SK-MEL-5 (cell line): ENCODE results near the gene GRK1. TPM values are rescaled to one million over a fixed set of nuclear protein-coding genes. Genes with fewer than 3 reads are reported as not detected.

Experiments
- DNase-seq: peaks from one replicate; pipeline ENCODE4 v3.0.0-alpha.2; 2016; ENCODE audit warnings: low read depth, low spot score
- in situ Hi-C: cut with HindIII; loops from 2 replicates; pipeline ENCODE4 v1.10.0; 2016; ENCODE audit warnings: low sequenced_read_pairs, high pct_unique_total_duplicates, low pct_unique_long_range_greater_than_20kb
- total RNA-seq: library from RNA; depleted of rRNA; stranded (reverse); fragments of >200 nt; shearing (Covaris generic); gene quantifications from 2 replicates; pipeline ENCODE4 v1.2.3, GENCODE V29; 2014

Gene GRK1
- total RNA-seq, 1 experiment from 2014 or later: not detected

DNA sequence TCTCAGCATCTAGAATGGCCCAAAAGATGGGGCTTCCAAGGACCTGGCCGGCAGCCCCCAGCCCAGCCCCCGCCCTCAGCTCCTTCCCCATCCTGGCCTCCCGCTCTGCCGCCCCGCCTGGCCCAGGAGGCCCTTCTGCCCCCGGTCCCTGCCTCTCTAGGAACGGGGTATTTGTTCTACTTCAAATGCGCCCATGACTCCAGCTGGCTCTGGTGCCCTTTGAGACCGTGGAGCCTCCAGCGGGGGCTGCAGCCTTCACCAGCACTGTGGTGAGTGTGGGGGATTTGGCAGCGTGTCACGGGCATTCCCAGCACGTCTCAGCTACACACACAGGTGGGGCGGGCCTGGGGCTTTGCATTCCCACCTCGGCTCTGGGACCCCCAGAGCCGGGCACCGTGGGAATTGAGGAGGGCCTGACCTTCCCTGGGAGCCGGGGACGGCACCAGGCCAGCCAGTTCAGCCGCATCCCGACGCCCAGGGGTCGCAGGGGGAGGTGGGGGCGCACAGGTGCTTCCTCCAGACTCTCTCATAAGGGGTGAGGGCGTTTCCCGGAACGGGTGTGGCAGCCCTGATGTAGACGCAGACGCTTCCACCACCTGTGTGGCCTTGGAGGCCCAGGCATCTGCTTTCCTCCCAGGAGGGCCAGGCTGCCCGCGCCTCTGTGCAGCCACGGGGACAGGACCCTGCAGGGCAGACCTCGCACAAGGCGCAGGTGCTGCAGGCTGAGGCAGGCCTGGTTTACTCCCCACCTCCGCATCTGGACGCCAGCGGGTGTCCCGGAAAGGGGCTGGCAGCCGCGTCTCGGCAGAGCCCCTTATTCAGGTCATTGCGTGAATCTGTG lies 10.0 kb upstream of the GRK1 start:
- in situ Hi-C loops: no loop called here
- DNase-seq: no peak

DNA sequence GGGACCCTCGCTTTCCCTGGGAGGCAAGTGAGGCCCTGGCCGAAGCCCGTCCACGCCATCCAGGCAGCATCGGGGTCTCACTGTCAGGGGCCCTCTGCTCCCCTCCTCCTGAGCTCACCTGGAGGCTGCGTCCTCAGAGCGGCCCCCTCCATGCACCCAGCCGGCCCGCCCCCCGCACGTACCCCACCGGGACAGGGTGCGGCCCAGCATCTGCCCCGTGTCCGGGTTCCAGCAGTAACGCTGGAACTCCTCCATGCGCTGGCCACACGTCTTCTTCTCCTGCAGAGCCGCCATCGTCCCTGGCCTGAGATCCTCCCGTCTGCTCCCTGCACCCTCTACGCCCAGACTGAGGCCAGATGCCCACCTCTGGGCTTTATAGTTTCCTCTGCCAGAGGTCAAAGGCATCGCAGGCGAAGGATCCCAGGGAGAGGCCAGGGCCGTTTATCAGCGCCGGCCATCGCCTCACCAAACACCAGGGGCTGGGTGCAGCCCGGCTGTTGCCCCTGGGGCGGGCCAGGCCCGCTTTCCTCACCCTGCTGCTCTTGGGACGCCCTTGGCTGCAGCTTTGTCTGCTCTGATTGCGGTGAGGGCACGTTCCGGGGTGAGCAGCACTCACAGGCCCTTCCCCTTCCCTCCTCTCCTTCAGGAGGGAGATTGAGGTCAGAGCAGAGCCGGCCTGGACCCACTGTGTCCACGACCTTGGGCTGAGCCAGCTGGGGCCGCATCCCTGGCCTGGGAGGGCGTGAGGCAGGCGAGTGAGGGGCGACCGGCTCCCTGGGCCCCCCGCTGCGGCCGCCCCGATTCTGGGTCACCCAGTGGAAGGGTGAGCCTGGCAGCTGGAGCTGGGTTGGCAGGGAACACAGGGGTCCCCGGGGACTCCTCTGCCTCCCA lies 8.9 kb upstream of the GRK1 start, which contains the start of gene ATP4B:
ATP4B (minus strand) TSS at position 348 of the 891 bp plus-strand sequence; CDS start at position 294, 54 bp downstream.
- DNase-seq: no peak
- in situ Hi-C loops: no loop called here

DNA sequence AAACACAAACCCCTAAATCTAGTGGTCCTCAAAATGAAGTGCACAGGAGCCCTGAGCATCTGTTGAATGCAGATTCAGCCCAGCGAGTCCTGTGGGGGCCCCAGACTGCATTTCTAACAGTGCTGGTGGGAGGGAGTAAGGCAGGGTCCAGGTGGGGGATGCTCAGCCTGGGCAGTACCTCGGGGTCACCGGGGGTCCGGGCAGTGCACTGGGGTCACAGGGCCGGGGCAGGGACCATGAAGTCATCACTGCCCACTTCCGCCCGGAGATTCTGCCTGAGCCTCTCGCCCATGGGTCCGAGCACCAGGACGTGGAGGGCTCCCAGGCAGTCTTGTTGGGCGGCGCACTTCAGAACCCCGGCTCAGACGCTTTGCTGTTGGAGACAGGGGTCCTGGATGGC lies 8.2 kb upstream of the GRK1 start:
- DNase-seq: no peak
- in situ Hi-C loops: no loop called here

DNA sequence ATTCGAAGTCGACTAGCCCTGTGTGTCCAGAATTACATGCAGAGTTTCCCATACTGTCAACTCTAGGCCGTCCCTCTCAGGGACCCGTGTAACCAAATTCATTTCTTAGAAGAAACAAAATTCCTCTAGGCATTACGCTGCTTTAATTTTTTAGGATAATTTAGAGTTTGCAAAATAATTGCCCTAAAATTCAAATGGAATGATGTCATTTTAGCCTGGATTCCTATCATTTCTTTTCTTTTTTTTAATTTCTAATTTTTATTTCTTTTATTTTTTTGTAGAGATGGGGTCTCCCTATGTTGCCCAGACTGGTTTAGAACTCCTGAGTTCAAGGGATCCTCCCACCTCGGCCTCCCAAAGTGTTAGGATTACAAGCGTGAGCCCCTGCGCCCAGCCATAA lies 7.7 kb upstream of the GRK1 start:
- DNase-seq: no peak
- in situ Hi-C loops: no loop called here

DNA sequence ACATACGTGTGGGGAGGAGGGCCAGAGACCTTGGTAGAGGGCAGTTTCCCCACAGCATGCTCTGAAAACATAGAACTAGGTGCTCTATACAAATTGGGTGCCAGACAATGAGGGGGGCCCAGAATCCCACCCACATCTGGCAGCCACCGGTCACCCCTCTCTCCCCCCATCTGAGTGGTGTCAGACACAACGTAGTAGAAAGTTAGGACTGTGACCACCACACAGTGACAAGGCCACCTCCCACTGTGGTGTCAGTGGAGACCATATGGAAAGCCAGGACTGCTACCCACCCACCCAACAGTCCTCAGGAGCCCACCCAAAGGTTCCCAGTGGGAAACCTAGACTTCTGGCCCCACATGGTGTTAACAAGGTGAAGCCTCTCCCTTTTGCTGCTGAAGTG lies 7.0 kb upstream of the GRK1 start:
- in situ Hi-C loops: no loop called here
- DNase-seq: no peak

DNA sequence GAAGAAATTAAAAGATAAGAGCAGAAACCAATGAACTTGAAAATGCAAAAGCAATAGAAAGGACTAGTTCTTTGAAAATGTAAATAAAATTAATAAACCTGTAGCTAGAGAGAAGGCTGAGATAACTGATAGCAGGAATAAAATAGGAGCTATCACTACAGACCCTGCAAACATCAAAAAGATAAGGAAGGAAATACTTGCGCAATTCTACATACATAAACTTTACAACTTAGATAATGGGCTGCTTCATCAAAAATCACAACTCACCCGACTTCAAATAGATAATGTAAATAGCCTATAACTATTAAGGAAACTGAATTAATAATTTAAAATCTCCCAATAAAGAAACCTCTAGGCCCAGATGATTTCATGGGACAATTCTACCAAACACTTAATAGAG lies 5.5 kb upstream of the GRK1 start:
- DNase-seq: no peak
- in situ Hi-C loops: no loop called here

DNA sequence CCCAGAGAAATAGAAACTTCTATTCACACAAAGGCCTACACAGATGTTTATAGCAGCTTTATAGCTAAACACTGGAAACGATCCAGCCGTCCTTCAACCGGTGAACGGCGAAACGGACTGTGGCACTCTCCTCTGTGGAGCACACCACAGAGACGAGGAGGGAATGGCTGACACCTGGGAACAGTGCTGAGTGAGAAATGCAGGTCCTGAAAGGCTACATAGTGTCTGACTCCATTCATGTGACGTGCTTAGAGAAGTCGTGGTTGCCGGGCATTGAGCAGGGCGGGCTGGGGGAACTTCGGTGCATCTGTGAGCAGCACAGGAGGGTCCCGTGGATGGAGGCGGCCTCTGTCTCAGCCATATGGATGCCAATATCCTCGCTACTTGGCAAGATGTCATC lies 3.1 kb upstream of the GRK1 start:
- no peak for DNase-seq
- in situ Hi-C loops: no loop called here

DNA sequence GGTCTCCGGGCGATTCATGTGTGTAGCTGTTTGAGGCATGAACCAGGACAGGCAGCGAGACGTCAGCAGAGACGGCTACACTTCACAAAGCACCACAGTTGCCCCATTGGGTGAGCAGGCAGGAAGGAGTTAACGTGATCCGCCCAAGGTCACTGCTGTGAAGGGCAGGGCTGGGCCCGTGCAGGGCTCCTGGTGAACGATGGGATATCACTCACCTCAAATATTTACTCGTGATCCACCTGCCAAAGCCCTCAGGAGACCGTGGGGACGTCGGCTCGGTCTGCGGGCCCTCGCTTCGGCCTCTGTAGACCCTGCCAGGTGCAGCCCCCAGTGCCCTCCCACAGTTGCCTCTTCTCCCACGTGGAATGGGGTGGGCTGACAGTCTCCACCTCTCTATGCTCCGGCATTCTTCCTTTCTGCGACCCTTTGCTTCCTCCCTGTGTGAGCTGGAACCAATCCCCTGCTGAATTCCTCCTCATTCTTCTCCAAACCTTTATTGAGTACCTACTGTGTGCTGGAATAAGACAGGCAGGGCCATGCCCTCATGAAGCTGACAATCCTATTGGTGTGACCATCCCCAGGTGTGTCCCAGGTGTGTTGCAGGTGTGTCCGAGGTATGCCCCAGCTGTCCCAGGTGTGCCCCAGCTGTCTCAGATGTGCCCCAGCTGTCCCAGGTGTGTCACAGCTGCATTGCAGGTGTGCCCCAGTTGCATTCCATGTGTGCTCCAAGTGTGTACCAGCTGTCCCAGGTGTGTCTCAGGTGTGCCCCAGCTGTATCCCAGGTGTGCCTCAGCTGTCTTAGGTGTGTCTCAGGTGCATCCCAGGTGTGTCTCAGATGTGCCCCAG lies 2.0 kb upstream of the GRK1 start:
- in situ Hi-C loops: no loop called here
- no peak for DNase-seq

DNA sequence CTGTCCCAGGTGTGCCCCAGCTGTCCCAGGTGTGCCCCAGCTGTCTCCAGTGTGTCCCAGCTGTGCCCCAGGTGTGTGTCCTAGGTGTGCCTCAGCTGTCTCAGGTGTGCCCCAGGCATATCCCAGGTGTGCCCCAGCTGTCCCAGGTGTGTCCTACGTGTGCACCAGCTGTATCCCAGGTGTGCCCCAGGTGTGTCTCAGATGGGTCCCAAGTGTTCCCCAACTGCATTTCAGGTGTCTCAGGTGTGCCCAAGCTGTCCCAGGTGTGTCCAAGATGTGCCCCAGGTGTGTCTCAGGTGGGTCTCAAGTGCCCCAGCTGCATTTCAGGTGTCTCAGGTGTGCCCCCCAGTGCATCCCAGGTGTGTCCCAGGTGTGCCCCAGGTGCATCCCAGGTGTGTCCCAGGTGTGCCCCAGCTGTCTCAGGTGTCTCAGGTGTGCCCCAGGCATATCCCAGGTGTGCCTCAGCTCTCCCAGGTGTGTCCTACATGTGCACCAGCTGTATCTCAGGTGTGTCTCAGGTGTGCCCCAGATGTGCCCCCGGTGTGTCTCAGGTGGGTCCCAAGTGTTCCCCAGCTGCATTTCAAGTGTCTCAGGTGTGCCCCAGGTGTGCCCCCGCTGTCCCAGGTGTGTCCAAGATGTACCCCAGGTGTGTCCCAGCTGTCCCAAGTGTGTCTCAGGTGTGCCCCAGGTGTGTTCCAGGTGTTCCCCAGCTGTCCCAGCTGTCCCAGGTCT lies 1.3 kb upstream of the GRK1 start:
- in situ Hi-C loops: no loop called here
- DNase-seq: no peak

DNA sequence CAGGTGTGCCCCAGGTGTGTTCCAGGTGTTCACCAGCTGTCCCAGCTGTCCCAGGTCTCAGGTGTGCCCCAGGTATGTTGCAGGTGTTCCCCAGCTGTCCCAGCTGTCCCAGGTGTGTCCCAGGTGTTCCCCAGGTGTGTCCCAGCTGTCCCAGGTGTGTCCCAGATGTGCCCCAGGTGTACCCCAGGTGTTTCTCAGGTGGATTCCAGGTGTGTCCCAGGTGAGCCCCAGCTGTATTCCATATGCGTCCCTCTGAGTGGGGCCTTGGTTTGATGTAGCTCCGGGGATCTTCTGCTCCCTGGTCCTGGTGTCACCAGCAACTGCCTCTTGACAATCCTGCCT lies 719 bp upstream of the GRK1 start:
- in situ Hi-C loops: no loop called here
- DNase-seq: no peak

DNA sequence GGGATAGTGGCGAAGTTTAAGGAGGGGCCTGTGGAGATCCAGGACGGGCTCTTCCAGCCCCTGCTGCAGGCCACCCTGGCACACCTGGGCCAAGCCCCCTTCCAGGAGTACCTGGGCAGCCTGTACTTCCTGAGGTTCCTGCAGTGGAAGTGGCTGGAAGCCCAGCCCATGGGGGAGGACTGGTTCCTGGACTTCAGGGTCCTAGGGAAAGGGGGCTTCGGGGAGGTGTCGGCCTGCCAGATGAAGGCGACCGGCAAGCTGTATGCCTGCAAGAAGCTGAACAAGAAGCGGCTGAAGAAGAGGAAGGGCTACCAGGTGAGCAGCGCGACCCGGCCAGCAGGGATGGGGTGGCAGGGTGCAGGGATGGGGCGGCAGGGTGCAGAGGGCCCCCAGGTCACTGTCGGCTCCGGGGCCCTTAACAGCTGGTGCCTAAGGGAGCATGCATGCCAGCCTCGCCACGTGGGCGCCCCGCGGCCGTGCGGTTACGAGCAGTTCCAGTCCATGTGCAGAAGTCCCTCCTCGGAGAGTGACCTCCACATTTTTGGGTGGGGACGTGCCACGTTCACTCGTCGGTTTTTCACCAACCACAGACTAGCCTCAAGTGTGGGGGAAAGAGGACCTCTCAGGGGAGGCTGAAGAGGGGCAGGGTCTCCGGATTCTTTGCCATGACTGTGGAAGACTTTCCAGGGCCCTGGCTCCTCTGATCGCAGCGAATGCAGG lies 912 bp downstream of the GRK1 start:
- DNase-seq: no peak
- in situ Hi-C loops: no loop called here

DNA sequence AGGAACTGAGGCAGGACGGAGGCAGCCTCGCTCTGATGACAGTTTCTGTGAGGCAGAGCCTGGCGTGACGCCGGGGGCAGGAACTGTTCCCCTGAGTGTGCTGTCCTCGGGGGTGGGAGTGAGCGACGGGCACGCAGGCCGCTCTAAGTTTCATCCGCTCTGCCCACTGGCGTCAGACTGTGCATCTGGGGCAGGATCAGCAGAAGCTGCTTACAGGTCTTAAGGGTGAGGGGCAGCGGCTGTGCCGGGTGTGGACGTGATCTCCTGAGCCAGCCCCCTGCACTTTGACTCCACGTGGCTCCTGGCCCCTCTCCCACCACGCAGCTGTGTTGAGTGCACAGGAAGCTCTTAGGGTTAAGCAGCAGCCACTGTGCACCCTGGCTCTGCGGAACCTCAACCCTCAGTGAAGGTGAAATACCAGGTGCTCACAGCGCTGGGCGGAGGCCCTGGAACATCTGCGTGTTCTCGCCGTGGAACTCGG lies 1.5 kb downstream of the GRK1 start:
- DNase-seq: no peak
- in situ Hi-C loops: no loop called here

DNA sequence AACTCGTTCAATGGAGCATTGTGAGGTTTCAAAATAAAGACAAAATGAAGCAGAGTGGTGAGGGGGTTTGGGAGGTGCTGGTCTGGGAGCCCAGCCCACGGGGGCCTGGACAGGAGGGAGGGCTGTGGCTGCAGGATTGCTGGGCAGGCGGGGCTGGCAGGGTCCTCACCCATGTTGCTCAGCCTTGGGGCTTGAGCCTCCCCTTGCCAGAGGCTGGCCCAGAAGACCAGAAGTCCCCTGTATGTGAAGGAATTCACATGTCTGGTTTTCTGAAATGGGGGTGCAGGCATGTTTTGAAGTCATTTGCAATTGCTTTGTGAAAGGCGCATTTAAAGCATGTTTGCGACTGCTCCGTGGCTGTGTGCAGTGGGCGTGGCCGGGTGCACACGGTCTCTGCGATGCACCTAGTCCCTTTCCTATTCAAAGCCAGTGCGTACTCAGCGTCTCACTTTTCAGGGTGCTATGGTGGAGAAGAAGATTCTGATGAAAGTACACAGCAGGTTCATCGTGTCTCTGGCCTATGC lies 2.3 kb downstream of the GRK1 start:
- in situ Hi-C loops: no loop called here
- no peak for DNase-seq

DNA sequence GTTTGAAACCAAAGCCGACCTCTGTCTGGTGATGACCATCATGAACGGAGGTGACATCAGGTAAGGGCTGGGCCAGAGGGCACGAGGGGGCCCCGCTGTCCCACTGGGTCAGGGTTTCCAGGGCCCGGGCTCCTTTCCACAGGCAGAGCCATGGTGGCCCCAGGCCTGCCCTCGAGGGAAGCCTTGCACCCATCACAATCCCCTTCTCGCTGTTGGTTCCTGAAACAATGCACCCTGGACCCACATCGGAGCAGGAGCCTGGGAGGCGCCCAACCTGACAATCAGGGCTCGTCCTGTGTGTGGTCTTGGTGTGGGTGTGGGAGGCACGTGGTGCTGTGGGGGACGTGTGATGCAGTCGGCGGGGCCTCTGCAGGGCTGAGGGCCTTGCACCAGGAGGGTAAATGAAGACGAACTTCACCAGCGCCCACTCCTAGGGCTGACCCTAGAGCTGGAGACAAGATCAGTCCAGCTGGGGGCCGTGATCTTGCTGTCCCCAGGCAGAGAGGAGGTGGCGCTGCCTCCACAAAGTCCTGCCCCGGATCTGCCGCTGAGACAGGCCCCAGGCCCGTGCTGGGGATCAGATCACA lies 2.8 kb downstream of the GRK1 start:
- DNase-seq: no peak
- in situ Hi-C loops: no loop called here

DNA sequence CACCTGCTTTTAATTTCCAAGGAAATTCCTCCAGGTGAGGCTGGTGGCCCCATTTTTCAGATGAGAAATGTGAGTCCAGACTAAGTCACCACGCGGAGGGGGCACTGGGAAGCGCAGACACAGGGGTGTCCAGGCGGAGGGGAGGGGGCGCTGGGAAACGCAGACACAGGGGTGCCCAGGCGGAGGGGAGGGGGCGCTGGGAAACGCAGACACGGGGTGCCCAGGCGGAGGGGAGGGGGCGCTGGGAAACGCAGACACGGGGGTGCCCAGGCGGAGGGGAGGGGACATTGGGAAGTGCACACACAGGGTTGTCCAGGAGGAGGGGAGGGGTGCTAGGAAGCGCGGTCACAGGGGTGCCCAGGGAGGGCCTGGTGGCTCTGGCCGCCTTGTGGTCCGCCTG lies 3.5 kb downstream of the GRK1 start:
- in situ Hi-C loops: no loop called here
- no peak for DNase-seq
